SK-N-MC (cell line): ENCODE measurements around the gene ARID5B.

ENCODE experiments used
- EZH2 ChIP-seq: fragments of 200-600 bp; sonication (generic); IDR thresholded peaks from one replicate; pipeline ENCODE4 v1.6.1; 2017; ENCODE audit warnings: antibody characterized with exemption
- FOXP2 ChIP-seq: optimal IDR thresholded peaks from 2 replicates; pipeline ENCODE3; 2011; ENCODE audit warnings: mild to moderate bottlenecking, moderate library complexity; ENCODE audit not compliant: insufficient read depth; ENCODE audit errors: extremely low read length, control extremely low read depth
- POLR2AphosphoS5 ChIP-seq: IDR thresholded peaks from 2 replicates; pipeline ENCODE4 v1.6.1; 2012; ENCODE audit warnings: mild to moderate bottlenecking, low read depth, low read length, borderline replicate concordance

GRCh38 chr10:62001898-62002297 is 100.4 kb downstream of the ARID5B start:
- TF ChIP-seq POLR2AphosphoS5 (no peak), EZH2 (no peak), FOXP2 (no peak)
